Neural cell (in vitro differentiated cells): ENCODE measurements around the gene TRIM14. TPM values are rescaled to one million over a fixed set of nuclear protein-coding genes. Genes with fewer than 3 reads are reported as not detected.
"Not testable (repeated sequence)": the region's sequence is repeated elsewhere in the genome, so short reads cannot be mapped to it uniquely, and the experiment has no call there.

ENCODE experiments used
- H2AFZ ChIP-seq: fragments of 200-600, 300-800 bp; sonication (generic), shearing (Covaris generic); 2 replicates; pipeline ENCODE4 v1.6.0; 2014; ENCODE audit warnings: low read depth, mild to moderate bottlenecking, antibody characterized with exemption, low read length, moderate library complexity
- H3F3A ChIP-seq: fragments of 200-600 bp; shearing (Covaris generic); 2 replicates; pipeline ENCODE4 v1.6.1; 2016; ENCODE audit warnings: mild to moderate bottlenecking, moderate library complexity, mixed read lengths, antibody characterized with exemption, low read length; ENCODE audit not compliant: insufficient read depth, poor library complexity, severe bottlenecking
- H3K27ac ChIP-seq: fragments of 200-600, 300-800 bp; sonication (generic), shearing (Covaris generic); 2 replicates; pipeline ENCODE4 v1.5.1; 2014; ENCODE audit warnings: mild to moderate bottlenecking, low read length, moderate library complexity
- H3K27me3 ChIP-seq: fragments of 300-800, 200-600 bp; sonication (generic), shearing (Covaris generic); 2 replicates; pipeline ENCODE4 v1.6.0; 2014; ENCODE audit warnings: mild to moderate bottlenecking, low read depth, low read length, moderate library complexity; ENCODE audit not compliant: insufficient read depth
- H3K36me3 ChIP-seq: fragments of 300-800, 200-600 bp; sonication (generic), shearing (Covaris generic); 2 replicates; pipeline ENCODE4 v1.5.1; 2014; ENCODE audit warnings: mild to moderate bottlenecking, antibody characterized with exemption, low read length, moderate library complexity; ENCODE audit not compliant: insufficient read depth
- H3K4me2 ChIP-seq: fragments of 300-800, 200-600 bp; sonication (generic), shearing (Covaris generic); 2 replicates; pipeline ENCODE4 v1.6.0; 2014; ENCODE audit warnings: mild to moderate bottlenecking, low read length
- H3K4me3 ChIP-seq: fragments of 300-800, 200-600 bp; sonication (generic), shearing (Covaris generic); 2 replicates; pipeline ENCODE4 v1.5.1; 2014; ENCODE audit warnings: mild to moderate bottlenecking, low read length, moderate library complexity
- H3K79me2 ChIP-seq: fragments of 200-600 bp; shearing (Covaris generic); replicated peaks from 2 replicates; pipeline ENCODE4 v1.6.0; 2014; ENCODE audit warnings: mild to moderate bottlenecking, low read length, moderate library complexity; ENCODE audit not compliant: insufficient read depth
- H3K9ac ChIP-seq: fragments of 300-800, 200-600 bp; sonication (generic), shearing (Covaris generic); 2 replicates; pipeline ENCODE4 v1.6.1; 2016; ENCODE audit warnings: mild to moderate bottlenecking, low read length, mixed read lengths
- H3K9me2 ChIP-seq: fragments of 200-600 bp; shearing (Covaris generic); 2 replicates; pipeline ENCODE4 v1.6.1; 2016; ENCODE audit warnings: mild to moderate bottlenecking, low read length, mixed read lengths; ENCODE audit not compliant: insufficient read depth
- H3K9me3 ChIP-seq: fragments of 200-600, 300-800 bp; sonication (generic), shearing (Covaris generic); 2 replicates; pipeline ENCODE4 v1.6.1; 2016; ENCODE audit warnings: mild to moderate bottlenecking, mixed run types, low read length, moderate library complexity, mixed read lengths
- H4K20me1 ChIP-seq: fragments of 200-600 bp; shearing (Covaris generic); 2 replicates; pipeline ENCODE4 v1.6.1; 2016; ENCODE audit warnings: mild to moderate bottlenecking, mixed run types; ENCODE audit not compliant: insufficient read depth
- CTCF ChIP-seq: fragments of 450-650 bp; IDR thresholded peaks from 2 replicates; pipeline ENCODE4 v1.5.1; 2014; ENCODE audit warnings: antibody characterized with exemption, mild to moderate bottlenecking, moderate library complexity; ENCODE audit not compliant: poor library complexity, severe bottlenecking
- EP300 ChIP-seq: fragments of 450-650 bp; conservative IDR thresholded peaks from 2 replicates; pipeline ENCODE4 v1.6.1; 2014; ENCODE audit warnings: antibody characterized with exemption, mild to moderate bottlenecking, moderate library complexity; ENCODE audit not compliant: poor library complexity, severe bottlenecking
- EZH2 ChIP-seq: fragments of 200-600, 300-800 bp; shearing (Covaris generic), sonication (generic); IDR thresholded peaks from 2 replicates; pipeline ENCODE4 v1.6.1; 2014; ENCODE audit warnings: antibody characterized with exemption, low read length, borderline replicate concordance, mild to moderate bottlenecking; ENCODE audit not compliant: insufficient read depth, poor library complexity, severe bottlenecking
- MXI1 ChIP-seq: fragments of 450-650 bp; conservative IDR thresholded peaks from 2 replicates; pipeline ENCODE4 v1.6.1; 2014; ENCODE audit warnings: antibody characterized with exemption, mild to moderate bottlenecking; ENCODE audit not compliant: poor library complexity, severe bottlenecking
- POLR2AphosphoS5 ChIP-seq: IDR thresholded peaks from 2 replicates; pipeline ENCODE4 v1.6.1; 2012
- RAD21 ChIP-seq: fragments of 450-650 bp; conservative IDR thresholded peaks from 2 replicates; pipeline ENCODE4 v1.6.1; 2014; ENCODE audit warnings: antibody characterized with exemption, mild to moderate bottlenecking, moderate library complexity
- REST ChIP-seq: IDR thresholded peaks from 2 replicates; pipeline ENCODE4 v1.6.1; 2012; ENCODE audit warnings: borderline replicate concordance
- SMC3 ChIP-seq: fragments of 450-650 bp; conservative IDR thresholded peaks from 2 replicates; pipeline ENCODE4 v1.6.1; 2014; ENCODE audit warnings: antibody characterized with exemption, mild to moderate bottlenecking, moderate library complexity; ENCODE audit not compliant: poor library complexity
- TAF1 ChIP-seq: IDR thresholded peaks from 2 replicates; pipeline ENCODE4 v1.6.1; 2012; ENCODE audit warnings: low read depth
- polyA plus RNA-seq: library from polyadenylated mRNA; depleted of rRNA; stranded (reverse); fragments of >200 nt; gene quantifications from 2 replicates; pipeline ENCODE4 v1.2.3, GENCODE V29; 2014

The TRIM14 gene
- polyA plus RNA-seq, 1 donor from 2014 or later = not detected

GRCh38 chr9:98081477-98082219 is 37.4 kb downstream of the TRIM14 start (continued):
- no peak for TF ChIP-seq MXI1
- TF ChIP-seq SMC3 = no peak

GRCh38 chr9:98080780-98081179 is 38.2 kb downstream of the TRIM14 start:
- no peaks in the 10 kb centered on the region for H3K27me3 ChIP-seq

GRCh38 chr9:98080326-98080725 is 38.7 kb downstream of the TRIM14 start:
- Histone ChIP-seq H3K4me2 (no peak overlapping the region), H3F3A (no peaks in the 10 kb centered on the region), H3K9me2 (no peaks in the 10 kb centered on the region), H3K27me3 (no peaks in the 10 kb centered on the region), H4K20me1 (no peaks in the 10 kb centered on the region), H3K27ac (no peak overlapping the region), H3K4me3 (no peak overlapping the region), H3K9me3 (no peaks in the 10 kb centered on the region), H3K9ac (no peak overlapping the region), H3K36me3 (no peaks in the 10 kb centered on the region), H2AFZ (no peak overlapping the region), H3K79me2 (no peaks in the 10 kb centered on the region)
- TF ChIP-seq SMC3 (no peak), POLR2AphosphoS5 (no peak)

More at GRCh38 chr9:98080780-98081179, 38.2 kb downstream of the TRIM14 start:
- Histone ChIP-seq H3K9ac (no peak overlapping the region), H3K27ac (no peak overlapping the region), H3K9me3 (no peaks in the 10 kb centered on the region), H3K4me3 (no peak overlapping the region), H2AFZ (no peak overlapping the region), H3F3A (no peaks in the 10 kb centered on the region), H3K79me2 (no peaks in the 10 kb centered on the region), H3K4me2 (no peak overlapping the region), H3K36me3 (no peaks in the 10 kb centered on the region), H4K20me1 (no peaks in the 10 kb centered on the region), H3K9me2 (no peaks in the 10 kb centered on the region)
- TF ChIP-seq MXI1 (no peak), POLR2AphosphoS5 (no peak)

- no peaks in the 10 kb centered on the region for H3F3A ChIP-seq
- H3K4me3 ChIP-seq = no peak overlapping the region
- no peak overlapping the region for H2AFZ ChIP-seq
- H3K4me2 ChIP-seq = no peak overlapping the region
- TF ChIP-seq EP300 (no peak), RAD21 (no peak), REST (no peak), MXI1 (no peak), CTCF (no peak), POLR2AphosphoS5 (no peak), TAF1 (no peak), SMC3 (no peak), EZH2 (no peak)
- no peaks in the 10 kb centered on the region for H3K27me3 ChIP-seq
- H3K9ac ChIP-seq = no peak overlapping the region
- H3K9me3 ChIP-seq = no peaks in the 10 kb centered on the region
- no peaks in the 10 kb centered on the region for H3K36me3 ChIP-seq
- H3K9me2 ChIP-seq = no peaks in the 10 kb centered on the region
- H3K27ac ChIP-seq = no peak overlapping the region
- no peaks in the 10 kb centered on the region for H4K20me1 ChIP-seq
- H3K79me2 ChIP-seq = no peaks in the 10 kb centered on the region
Observed at GRCh38 chr9:98078895-98079294, 40.1 kb downstream of the TRIM14 start.

- H3K9me3 ChIP-seq, H3K9ac ChIP-seq, H2AFZ ChIP-seq, H3K36me3 ChIP-seq, H3K4me3 ChIP-seq, H3F3A ChIP-seq, H3K27me3 ChIP-seq, H3K79me2 ChIP-seq, H3K27ac ChIP-seq, H3K9me2 ChIP-seq, H4K20me1 ChIP-seq, H3K4me2 ChIP-seq: not testable (repeated sequence)
Observed at GRCh38 chr9:98076514-98076890, 42.5 kb downstream of the TRIM14 start.
